Peyer's patch (tissue), 4 donors: ENCODE results near the gene FAM20C. TPM values are rescaled to one million over a fixed set of nuclear protein-coding genes. Genes with fewer than 3 reads are reported as not detected.

Source experiments
- DNase-seq, 3 donors: peaks; one replicate each; pipeline ENCODE4 v3.0.0-alpha.2; 2017 to 2019
- H3K27ac ChIP-seq, 4 donors: fragments of 200-600 bp; sonication (generic); one replicate each; pipeline ENCODE4 v1.5.1; 2016 to 2019
- H3K27me3 ChIP-seq, 2 donors: fragments of 200-600 bp; sonication (generic); one replicate each; pipeline ENCODE4 v1.5.1; 2019
- H3K36me3 ChIP-seq, 3 donors: fragments of 200-600 bp; sonication (generic); one replicate each; pipeline ENCODE4 v1.5.1; 2016 to 2019
- H3K4me1 ChIP-seq, 4 donors: fragments of 200-600 bp; sonication (generic); one replicate each; pipeline ENCODE4 v1.5.1; 2016 to 2019
- H3K4me3 ChIP-seq, 4 donors: fragments of 200-600 bp; sonication (generic); 1 replicate in 3 of 4; 2 replicates in 1 of 4; pipeline ENCODE4 v1.5.1; 2016 to 2019; ENCODE audit warnings: mild to moderate bottlenecking in 1 of 4
- H3K9me3 ChIP-seq, 4 donors: fragments of 200-600 bp; sonication (generic); one replicate each; pipeline ENCODE4 v1.5.1; 2016 to 2019; ENCODE audit warnings: mild to moderate bottlenecking in 1 of 4
- POLR2A ChIP-seq, 2 donors: fragments of 450-650 bp; IDR thresholded peaks; one replicate each; pipeline ENCODE4 v1.5.1; 2017; ENCODE audit warnings: antibody characterized with exemption in 2 of 2, mild to moderate bottlenecking in 2 of 2, moderate library complexity in 2 of 2
- total RNA-seq, 4 donors: library from RNA; depleted of rRNA; stranded (reverse); fragments of >200 nt; gene quantifications; one replicate each; pipeline ENCODE4 v1.1.0, GENCODE V29; 2016
- TF ChIP-seq, protein P1 (sequence below), 6 experiments: fragments of 450-650 bp in 4 of 6; fragments of 200-600 bp in 2 of 6; sonication (generic) in 1 of 6; IDR thresholded peaks; one replicate each; pipeline ENCODE4 v1.5.1; 2017 to 2019; ENCODE audit warnings: antibody characterized with exemption in 6 of 6, mild to moderate bottlenecking in 3 of 6, moderate library complexity in 1 of 6

The FAM20C gene
- total RNA-seq, 4 donors from 2014 or later: 46.4 to 66.0 (median 53.8) TPM

DNA sequence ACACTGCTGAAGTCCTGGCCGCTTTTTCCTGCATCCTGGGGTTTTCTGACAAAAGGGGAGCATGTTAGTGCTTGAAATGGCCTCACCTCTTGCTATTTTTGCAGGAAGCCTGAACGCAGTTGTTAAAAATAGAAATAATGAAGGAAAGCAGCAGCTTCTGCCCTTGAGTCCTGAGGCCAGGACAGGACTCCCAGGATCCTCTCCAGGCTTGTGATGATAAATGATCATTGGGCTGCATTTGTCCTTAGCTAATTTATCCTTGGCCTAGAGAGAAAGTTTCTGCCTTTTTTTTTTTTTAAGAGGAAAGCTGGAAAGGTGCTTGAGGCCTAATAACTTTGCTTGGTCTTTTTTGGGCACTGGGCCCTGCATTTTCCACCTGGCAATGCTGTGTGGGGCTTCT lies 17.7 kb upstream of the FAM20C start:
- Histone ChIP-seq H3K36me3 (no peaks in the 10 kb centered on the region), H3K27me3 (no peaks in the 10 kb centered on the region), H3K9me3 (no peaks in the 10 kb centered on the region), H3K4me1 (no peaks in the 10 kb centered on the region), H3K4me3 (no peak overlapping the region), H3K27ac (no peak overlapping the region)
- DNase-seq: no peak
- no peak for TF ChIP-seq POLR2A (IDR thresholded peaks at IDR 0.05)
- TF ChIP-seq, protein P1, sequence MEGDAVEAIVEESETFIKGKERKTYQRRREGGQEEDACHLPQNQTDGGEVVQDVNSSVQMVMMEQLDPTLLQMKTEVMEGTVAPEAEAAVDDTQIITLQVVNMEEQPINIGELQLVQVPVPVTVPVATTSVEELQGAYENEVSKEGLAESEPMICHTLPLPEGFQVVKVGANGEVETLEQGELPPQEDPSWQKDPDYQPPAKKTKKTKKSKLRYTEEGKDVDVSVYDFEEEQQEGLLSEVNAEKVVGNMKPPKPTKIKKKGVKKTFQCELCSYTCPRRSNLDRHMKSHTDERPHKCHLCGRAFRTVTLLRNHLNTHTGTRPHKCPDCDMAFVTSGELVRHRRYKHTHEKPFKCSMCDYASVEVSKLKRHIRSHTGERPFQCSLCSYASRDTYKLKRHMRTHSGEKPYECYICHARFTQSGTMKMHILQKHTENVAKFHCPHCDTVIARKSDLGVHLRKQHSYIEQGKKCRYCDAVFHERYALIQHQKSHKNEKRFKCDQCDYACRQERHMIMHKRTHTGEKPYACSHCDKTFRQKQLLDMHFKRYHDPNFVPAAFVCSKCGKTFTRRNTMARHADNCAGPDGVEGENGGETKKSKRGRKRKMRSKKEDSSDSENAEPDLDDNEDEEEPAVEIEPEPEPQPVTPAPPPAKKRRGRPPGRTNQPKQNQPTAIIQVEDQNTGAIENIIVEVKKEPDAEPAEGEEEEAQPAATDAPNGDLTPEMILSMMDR (IDR thresholded peaks at IDR 0.05): no peak

DNA sequence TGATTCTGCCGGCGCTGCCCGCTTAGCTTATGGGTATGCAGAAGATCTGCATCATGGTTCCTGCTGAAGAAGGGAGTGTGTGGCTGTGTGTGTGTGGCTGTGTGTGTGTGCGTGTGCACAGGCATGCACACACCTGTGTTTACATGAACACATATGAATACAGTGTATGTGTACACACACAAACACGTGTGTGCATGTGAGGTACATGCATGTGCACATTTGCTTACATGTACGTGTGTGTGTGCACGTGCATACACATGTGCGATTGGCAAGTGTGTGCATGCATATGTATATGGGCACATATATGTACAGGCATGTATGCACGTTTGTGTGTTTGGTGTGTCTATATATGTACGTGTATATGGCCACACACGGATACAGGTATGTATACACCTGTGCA lies 16.4 kb upstream of the FAM20C start:
- no peaks in the 10 kb centered on the region for H3K36me3 ChIP-seq
- TF ChIP-seq, protein P1 (IDR thresholded peaks at IDR 0.05): no peak
- TF ChIP-seq POLR2A (IDR thresholded peaks at IDR 0.05): no peak
- DNase-seq: no peak
- no peaks in the 10 kb centered on the region for H3K27me3 ChIP-seq
- no peaks in the 10 kb centered on the region for H3K9me3 ChIP-seq
- no peaks in the 10 kb centered on the region for H3K4me1 ChIP-seq
- no peak overlapping the region for H3K4me3 ChIP-seq
- H3K27ac ChIP-seq: no peak overlapping the region

DNA sequence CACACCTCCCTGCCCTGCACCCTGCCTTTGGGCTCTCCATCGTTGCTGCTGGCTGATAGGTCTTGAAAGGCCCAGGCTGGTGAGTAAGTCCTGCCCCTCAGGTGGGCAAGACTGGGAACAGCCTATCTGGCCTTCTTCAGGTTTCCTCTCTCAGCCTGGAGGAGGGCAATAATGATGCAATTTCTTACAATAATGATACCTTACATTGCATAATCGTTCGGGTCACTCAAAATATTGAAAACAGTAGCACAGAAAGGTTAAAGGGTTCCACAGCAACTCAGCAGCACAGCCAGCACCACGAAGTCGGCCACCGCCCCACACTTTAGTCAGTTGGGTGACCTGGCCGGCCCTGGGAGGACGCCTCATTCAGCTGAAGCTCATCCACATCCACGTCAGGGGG lies 16.0 kb upstream of the FAM20C start:
- Histone ChIP-seq H3K4me1 (no peaks in the 10 kb centered on the region), H3K36me3 (no peaks in the 10 kb centered on the region), H3K27me3 (no peaks in the 10 kb centered on the region), H3K9me3 (no peaks in the 10 kb centered on the region), H3K27ac (no peak overlapping the region), H3K4me3 (no peak overlapping the region)
- TF ChIP-seq, protein P1 (IDR thresholded peaks at IDR 0.05): no peak
- TF ChIP-seq POLR2A (IDR thresholded peaks at IDR 0.05): no peak
- no peak for DNase-seq

DNA sequence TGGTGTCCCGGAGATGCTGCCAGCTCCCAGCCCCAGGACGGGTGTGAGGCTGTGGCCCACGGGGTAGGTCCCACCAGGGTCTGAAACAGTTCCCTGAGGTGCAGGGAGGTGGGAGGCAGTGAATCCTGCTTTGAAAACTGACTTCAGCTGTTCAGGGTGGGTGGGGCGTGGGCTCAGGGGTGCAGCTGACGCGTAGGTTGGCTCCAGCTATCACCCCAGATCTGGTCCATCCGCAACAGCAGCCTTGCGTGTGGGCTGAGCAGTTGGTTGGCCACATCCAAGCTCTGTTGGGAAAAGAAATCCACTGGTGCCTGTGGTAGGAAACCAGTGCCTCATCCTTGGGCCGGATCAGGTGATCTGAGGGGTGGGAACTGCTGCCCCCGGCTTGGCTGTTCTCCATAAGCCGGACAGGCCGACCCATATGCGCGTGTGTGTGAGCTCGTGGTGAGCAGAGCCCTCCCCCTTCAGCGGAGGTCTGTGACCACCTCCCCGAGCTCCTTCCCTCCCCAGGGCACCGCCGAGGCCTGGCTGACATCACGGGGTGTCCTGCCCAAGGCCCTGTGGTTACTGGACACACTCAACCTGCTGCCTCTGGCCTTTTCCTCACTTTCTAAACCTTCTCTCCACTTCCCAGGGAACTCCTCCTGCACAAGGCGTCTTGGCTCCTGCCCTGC lies 15.4 kb upstream of the FAM20C start:
- Histone ChIP-seq H3K4me1 (no peaks in the 10 kb centered on the region), H3K36me3 (no peaks in the 10 kb centered on the region), H3K27ac (no peak overlapping the region), H3K27me3 (no peaks in the 10 kb centered on the region), H3K4me3 (no peak overlapping the region), H3K9me3 (no peaks in the 10 kb centered on the region)
- no peak for DNase-seq
- TF ChIP-seq, protein P1 (IDR thresholded peaks at IDR 0.05): no peak
- no peak for TF ChIP-seq POLR2A (IDR thresholded peaks at IDR 0.05)

DNA sequence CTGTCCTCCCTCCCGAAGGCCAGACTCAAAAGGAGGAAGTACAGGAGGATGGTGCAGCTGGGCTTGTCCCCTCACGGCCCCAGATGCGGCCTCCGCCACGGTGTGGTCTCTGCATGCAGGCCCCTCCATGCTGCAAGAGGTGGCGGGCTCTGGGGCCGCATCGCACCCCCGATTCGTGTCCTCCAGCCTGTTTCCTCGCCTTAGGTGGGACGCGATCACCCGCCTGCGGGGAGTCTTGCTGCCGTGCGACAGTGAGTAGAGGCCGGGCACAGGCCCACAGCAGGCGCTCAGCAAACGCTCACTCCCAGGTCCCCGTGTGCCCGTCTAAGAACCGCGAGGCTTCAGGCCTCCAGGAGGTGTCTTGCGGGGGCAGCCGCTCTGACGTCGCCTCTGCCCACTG lies 13.9 kb upstream of the FAM20C start:
- H3K4me3 ChIP-seq: no peak overlapping the region
- no peaks in the 10 kb centered on the region for H3K9me3 ChIP-seq
- no peaks in the 10 kb centered on the region for H3K27me3 ChIP-seq
- no peaks in the 10 kb centered on the region for H3K4me1 ChIP-seq
- peak overlapping the region in 1 of 4 donors; percentile 68 for H3K27ac ChIP-seq
- no peak for DNase-seq
- TF ChIP-seq POLR2A (IDR thresholded peaks at IDR 0.05): no peak
- TF ChIP-seq, protein P1 (IDR thresholded peaks at IDR 0.05): no peak
- no peaks in the 10 kb centered on the region for H3K36me3 ChIP-seq
